PC-9 (cell line): ENCODE data around the gene PAX4. TPM values are rescaled to one million over a fixed set of nuclear protein-coding genes. Genes with fewer than 3 reads are reported as not detected.
A peak's percentile ranks its signal among the peaks of the same experiment; 100 is the strongest.

Source experiments
- BruUV-seq: library from RNA; stranded (reverse); fragments of 400-500 nt; replicated peaks from 2 replicates; lab custom pipeline; 2021; lab: Mats Ljungman, UMichigan
- CTCF ChIA-PET: fragments of 300-600 bp; sonication (Branson Sonifier 250); formaldehyde crosslinking; loops from one replicate; lab custom pipeline; 2022; ENCODE audit warnings: antibody characterized with exemption; lab: Charles Lee
- POLR2A ChIA-PET: fragments of 300-600 bp; sonication (Branson Sonifier 250); formaldehyde crosslinking; loops from one replicate; lab custom pipeline; 2022; ENCODE audit warnings: antibody characterized with exemption; ENCODE audit not compliant: unreplicated experiment; lab: Charles Lee
- DNase-seq, 2 experiments: peaks; one replicate each; pipeline versions ENCODE4 v3.0.0 to v3.0.0-alpha.2; 2015 to 2022; ENCODE audit warnings: mixed read lengths in 1 of 2
- H2AFZ ChIP-seq: fragments of 200-600 bp; sonication (generic); 2 replicates; pipeline ENCODE4 v1.8.1; 2017; ENCODE audit warnings: antibody characterized with exemption
- H3F3A ChIP-seq: fragments of 200-600 bp; sonication (generic); 2 replicates; pipeline ENCODE4 v1.8.1; 2017; ENCODE audit warnings: antibody characterized with exemption, mild to moderate bottlenecking, low read depth; ENCODE audit not compliant: insufficient read depth
- H3K27ac ChIP-seq: fragments of 200-600 bp; sonication (generic); 2 replicates; pipeline ENCODE4 v1.6.1; 2016; ENCODE audit warnings: mixed run types
- H3K27me3 ChIP-seq: fragments of 200-600 bp; sonication (generic); 2 replicates; pipeline ENCODE4 v1.6.1; 2016; ENCODE audit warnings: low read depth, mixed run types; ENCODE audit not compliant: insufficient read depth
- H3K36me3 ChIP-seq: fragments of 200-600 bp; sonication (generic); 2 replicates; pipeline ENCODE4 v1.6.1; 2016; ENCODE audit warnings: low read depth, mixed run types
- H3K4me1 ChIP-seq: fragments of 200-600 bp; sonication (generic); replicated peaks from 2 replicates; pipeline ENCODE4 v1.6.1; 2016; ENCODE audit warnings: mixed run types; ENCODE audit not compliant: insufficient read depth
- H3K4me2 ChIP-seq: fragments of 200-600 bp; sonication (generic); 2 replicates; pipeline ENCODE4 v1.6.1; 2017; ENCODE audit warnings: mixed run types
- H3K4me3 ChIP-seq: fragments of 200-600 bp; sonication (generic); 2 replicates; pipeline ENCODE4 v1.6.1; 2016; ENCODE audit warnings: mixed run types
- H3K79me2 ChIP-seq: fragments of 200-600 bp; sonication (generic); 2 replicates; pipeline ENCODE4 v1.6.1; 2017; ENCODE audit warnings: low read depth, mixed run types
- H3K9me2 ChIP-seq: fragments of 200-600 bp; sonication (generic); 2 replicates; pipeline ENCODE4 v1.8.1; 2017; ENCODE audit warnings: mild to moderate bottlenecking; ENCODE audit not compliant: insufficient read depth
- H3K9me3 ChIP-seq: fragments of 200-600 bp; sonication (generic); 2 replicates; pipeline ENCODE4 v1.8.1; 2016; ENCODE audit warnings: low read depth; ENCODE audit not compliant: insufficient read depth
- H4K20me1 ChIP-seq: fragments of 200-600 bp; sonication (generic); 2 replicates; pipeline ENCODE4 v1.8.1; 2017; ENCODE audit not compliant: insufficient read depth
- EZH2 ChIP-seq: fragments of 200-600 bp; sonication (generic); IDR thresholded peaks from 2 replicates; pipeline ENCODE4 v1.8.0; 2017; ENCODE audit warnings: antibody characterized with exemption, low read depth
- intact Hi-C: fragments of 100-400 bp; cut with micrococcal nuclease; formaldehyde crosslinking; loops from one replicate; pipeline ENCODE4 v1.10.0; 2022; ENCODE audit not compliant: unreplicated experiment
- total RNA-seq: library from RNA; stranded (reverse); gene quantifications from 2 replicates; pipeline ENCODE4 v1.2.3, GENCODE V29; 2021
- TF ChIP-seq, protein P1 (sequence below): fragments of 200-600 bp; sonication (generic); conservative IDR thresholded peaks from 2 replicates; pipeline ENCODE4 v1.6.1; 2017; ENCODE audit warnings: mixed run types, antibody characterized with exemption, mild to moderate bottlenecking, moderate library complexity

PAX4 gene
- total RNA-seq, 1 experiment from 2014 or later: not detected

DNA sequence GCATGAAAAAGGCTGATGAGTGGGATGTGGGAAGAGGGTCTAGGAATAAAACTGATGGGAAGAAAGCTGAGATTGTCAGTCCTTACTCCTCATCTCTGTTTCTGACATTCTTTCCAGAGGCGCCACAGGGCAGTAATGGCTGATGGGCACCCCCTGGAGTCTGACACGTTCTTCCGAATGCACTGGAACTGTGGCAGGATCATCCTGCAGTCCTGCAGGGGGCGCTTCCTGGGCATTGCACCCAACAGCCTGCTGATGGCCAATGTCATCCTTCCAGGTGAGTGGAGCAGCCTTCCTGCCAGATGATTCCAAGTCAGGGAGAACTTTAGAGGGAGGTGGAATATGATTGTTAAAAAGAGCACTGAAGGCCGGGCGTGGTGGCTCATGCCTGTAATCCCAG lies 19.6 kb downstream of the PAX4 start:
- H3K4me3 ChIP-seq: no peak overlapping the region
- TF ChIP-seq, protein P1, sequence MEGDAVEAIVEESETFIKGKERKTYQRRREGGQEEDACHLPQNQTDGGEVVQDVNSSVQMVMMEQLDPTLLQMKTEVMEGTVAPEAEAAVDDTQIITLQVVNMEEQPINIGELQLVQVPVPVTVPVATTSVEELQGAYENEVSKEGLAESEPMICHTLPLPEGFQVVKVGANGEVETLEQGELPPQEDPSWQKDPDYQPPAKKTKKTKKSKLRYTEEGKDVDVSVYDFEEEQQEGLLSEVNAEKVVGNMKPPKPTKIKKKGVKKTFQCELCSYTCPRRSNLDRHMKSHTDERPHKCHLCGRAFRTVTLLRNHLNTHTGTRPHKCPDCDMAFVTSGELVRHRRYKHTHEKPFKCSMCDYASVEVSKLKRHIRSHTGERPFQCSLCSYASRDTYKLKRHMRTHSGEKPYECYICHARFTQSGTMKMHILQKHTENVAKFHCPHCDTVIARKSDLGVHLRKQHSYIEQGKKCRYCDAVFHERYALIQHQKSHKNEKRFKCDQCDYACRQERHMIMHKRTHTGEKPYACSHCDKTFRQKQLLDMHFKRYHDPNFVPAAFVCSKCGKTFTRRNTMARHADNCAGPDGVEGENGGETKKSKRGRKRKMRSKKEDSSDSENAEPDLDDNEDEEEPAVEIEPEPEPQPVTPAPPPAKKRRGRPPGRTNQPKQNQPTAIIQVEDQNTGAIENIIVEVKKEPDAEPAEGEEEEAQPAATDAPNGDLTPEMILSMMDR: peak; percentile 41; the same call in 1 of the 2 replicates
- TF ChIP-seq EZH2: no peak
- H3K9me3 ChIP-seq: no peaks in the 10 kb centered on the region
- ChIA-PET POLR2A (no interaction called here), CTCF (no interaction called here)
- no peak for DNase-seq
- H3K27ac ChIP-seq: no peak overlapping the region
- no TSS peak for BruUV-seq
- peaks cover 18% of the 10 kb centered on the region; the same call in 1 of the 2 replicates for H3K27me3 ChIP-seq
- intact Hi-C loops: no loop called here
- H2AFZ ChIP-seq: no peak overlapping the region
- no peaks in the 10 kb centered on the region for H3F3A ChIP-seq
- H3K9me2 ChIP-seq: no peaks in the 10 kb centered on the region
- H3K36me3 ChIP-seq: no peaks in the 10 kb centered on the region
- H3K4me2 ChIP-seq: no peak overlapping the region
- H4K20me1 ChIP-seq: no peaks in the 10 kb centered on the region
- H3K4me1 ChIP-seq: no peaks in the 10 kb centered on the region
- H3K79me2 ChIP-seq: no peaks in the 10 kb centered on the region

DNA sequence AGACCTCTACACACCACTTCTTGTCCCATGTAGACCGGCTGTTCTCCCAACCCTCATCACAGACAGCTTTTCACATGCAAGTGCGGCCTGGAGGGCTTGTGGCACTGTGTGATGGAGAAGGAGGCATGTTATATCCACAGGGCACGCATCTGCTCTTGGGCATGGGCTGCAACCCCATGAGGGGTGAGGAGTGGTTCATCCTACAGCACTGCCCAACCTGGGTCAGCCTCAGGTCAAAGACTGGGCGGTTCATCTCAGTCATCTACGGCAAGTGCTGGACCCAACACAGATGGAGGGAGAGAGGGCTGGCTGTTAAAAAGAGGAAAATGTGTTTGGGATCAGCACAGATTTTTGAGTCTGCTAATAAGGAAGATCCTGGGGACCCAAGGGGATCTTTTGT lies 22.2 kb downstream of the PAX4 start:
- H3K9me2 ChIP-seq: no peaks in the 10 kb centered on the region
- no peaks in the 10 kb centered on the region for H3K79me2 ChIP-seq
- ChIA-PET CTCF (interaction anchor here (0.7 kb wide), 1 partner anchor 376 kb away, joined by 3 read pairs; no protein-coding TSS in a partner anchor), POLR2A (no interaction called here)
- no peaks in the 10 kb centered on the region for H3F3A ChIP-seq
- intact Hi-C loops: no loop called here
- peaks cover 7% of the 10 kb centered on the region; the same call in 1 of the 2 replicates for H3K27me3 ChIP-seq
- H2AFZ ChIP-seq: no peak overlapping the region
- 0 out of 2 replicates have a peak, but pooled peaks cover 3% of the 10 kb centered on the region for H3K36me3 ChIP-seq
- no TSS peak for BruUV-seq
- no peak for TF ChIP-seq EZH2
- TF ChIP-seq, protein P1: no peak
- DNase-seq: no peak
- no peak overlapping the region for H3K27ac ChIP-seq
- H3K4me1 ChIP-seq: no peaks in the 10 kb centered on the region
- H3K4me3 ChIP-seq: no peak overlapping the region
- no peaks in the 10 kb centered on the region for H4K20me1 ChIP-seq
- no peak overlapping the region for H3K4me2 ChIP-seq
- H3K9me3 ChIP-seq: no peaks in the 10 kb centered on the region

DNA sequence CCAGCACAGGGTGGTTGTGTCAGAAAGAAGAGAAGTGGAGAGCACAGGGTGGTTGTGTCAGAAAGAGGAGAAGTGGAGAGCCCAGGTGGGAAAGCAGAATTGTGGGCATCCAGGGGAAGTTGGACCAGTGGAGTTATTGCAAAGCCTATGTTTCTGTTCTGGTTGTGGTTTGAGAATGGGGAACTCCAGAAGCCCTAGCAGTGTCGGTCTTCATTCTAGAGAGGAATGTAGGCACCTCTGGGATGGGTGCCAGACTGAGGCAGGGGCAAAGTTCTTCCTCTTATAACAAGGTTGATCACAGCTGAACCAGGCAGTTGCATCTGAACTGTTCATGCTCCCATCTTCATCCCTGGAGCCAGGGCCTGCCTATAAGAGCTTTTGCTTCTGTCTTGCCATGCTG lies 23.5 kb downstream of the PAX4 start:
- Histone ChIP-seq H2AFZ (no peak overlapping the region), H3K9me3 (no peaks in the 10 kb centered on the region), H3K27me3 (no peaks in the 10 kb centered on the region; the same call in 1 of the 2 replicates), H4K20me1 (no peaks in the 10 kb centered on the region), H3K4me1 (peaks cover 4% of the 10 kb centered on the region), H3K36me3 (0 out of 2 replicates have a peak, but pooled peaks cover 7% of the 10 kb centered on the region), H3K4me2 (no peak overlapping the region), H3K9me2 (no peaks in the 10 kb centered on the region), H3K27ac (no peak overlapping the region), H3K4me3 (no peak overlapping the region), H3K79me2 (peaks cover 6% of the 10 kb centered on the region), H3F3A (no peaks in the 10 kb centered on the region)
- POLR2A ChIA-PET: no interaction called here
- no TSS peak for BruUV-seq
- CTCF ChIA-PET: no interaction called here
- intact Hi-C loops: no loop called here
- no peak for DNase-seq
- TF ChIP-seq, protein P1: no peak
- no peak for TF ChIP-seq EZH2
